OCI-M1 (cell line): Measurements from ENCODE around the gene PRDM7.
"Not testable (repeated sequence)": the region's sequence is repeated elsewhere in the genome, so short reads cannot be mapped to it uniquely, and the experiment has no call there.

Experiments
- DNase-seq: peaks from one replicate; lab custom pipeline; 2025; lab: John Stamatoyannopoulos, UW

PRDM7 gene

DNA sequence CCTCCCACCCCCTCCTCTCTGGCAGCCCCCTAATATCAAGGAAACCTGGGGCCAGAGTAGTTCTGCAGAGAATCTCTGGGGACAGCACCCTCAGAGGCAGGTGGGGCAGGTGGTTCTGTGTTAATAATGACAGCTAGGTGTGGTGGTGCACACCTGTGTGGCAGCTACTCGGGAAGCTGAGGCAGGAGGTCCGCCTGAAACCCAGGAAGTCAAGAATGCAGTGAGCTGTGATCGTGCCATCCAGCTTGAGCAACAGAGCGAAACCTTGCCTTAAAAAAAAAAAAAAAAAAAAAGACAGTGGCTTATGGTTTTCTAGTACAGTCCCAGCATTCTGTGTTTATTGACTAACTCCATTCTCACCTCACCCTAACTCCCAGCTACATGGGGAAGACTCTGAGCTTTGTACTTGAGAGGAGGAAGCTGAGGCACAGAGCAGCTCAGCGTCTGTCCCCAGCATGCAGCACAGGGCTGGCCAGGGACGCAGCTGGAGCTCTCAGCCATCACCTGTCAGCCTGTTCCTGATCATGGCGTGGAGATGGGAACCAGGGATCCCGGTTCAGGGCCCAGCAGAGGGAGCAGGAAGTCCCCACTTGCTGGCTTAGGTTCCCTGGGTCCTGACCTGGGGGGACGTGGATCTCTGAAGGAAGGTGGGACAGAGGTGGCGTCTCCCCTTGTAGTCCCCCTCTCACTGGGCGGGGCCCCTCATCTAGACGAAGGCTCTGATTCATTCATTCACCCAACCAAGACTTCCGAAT, 64.0 kb downstream of the PRDM7 start:
- no peak for DNase-seq

DNA sequence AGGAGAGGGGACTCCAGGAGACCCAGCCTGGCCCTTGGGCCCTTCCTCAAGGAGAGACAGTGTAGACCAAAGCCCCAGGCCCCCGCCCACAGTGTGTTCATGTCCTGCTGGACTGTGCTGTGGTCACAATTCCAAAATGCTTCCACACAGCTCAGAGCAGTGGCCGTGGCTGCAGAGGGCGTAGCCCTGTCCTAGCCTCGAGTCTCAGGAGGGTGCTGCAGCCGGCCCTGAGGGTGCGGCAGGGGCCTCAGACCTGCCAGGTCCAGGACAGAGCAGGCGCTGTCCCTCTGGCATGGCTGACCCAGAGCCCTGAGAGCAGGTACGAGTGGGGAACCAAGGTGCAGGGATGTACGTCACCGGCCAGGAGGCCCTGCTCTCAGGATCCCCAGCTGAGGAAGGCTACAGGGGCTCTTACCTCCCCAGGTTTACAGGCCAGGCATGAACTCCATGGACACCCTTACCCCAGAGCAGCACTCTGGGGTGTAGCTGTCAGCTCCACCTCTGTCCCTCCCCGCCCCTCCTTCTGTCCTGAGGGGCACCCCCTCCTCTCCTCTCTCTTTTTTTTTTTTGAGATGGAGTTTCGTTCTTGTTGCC, 65.1 kb downstream of the PRDM7 start:
- no peak for DNase-seq

DNA sequence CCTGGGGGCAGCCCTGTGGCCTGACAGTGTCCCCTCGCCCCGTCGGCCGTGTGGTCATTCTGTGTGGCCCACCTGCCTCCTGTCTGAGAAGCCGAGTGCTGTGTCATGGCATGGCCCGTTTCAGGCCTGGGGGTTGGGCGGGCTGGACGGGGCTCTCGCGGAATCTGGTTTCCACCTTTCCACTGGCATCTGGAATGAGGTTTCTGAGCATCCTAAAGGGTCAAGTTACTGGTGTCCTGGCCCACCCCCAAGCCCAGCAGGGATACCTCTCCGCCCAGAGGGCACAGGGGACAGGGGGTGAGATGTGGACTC, 65.7 kb downstream of the PRDM7 start:
- DNase-seq, result no peak

DNA sequence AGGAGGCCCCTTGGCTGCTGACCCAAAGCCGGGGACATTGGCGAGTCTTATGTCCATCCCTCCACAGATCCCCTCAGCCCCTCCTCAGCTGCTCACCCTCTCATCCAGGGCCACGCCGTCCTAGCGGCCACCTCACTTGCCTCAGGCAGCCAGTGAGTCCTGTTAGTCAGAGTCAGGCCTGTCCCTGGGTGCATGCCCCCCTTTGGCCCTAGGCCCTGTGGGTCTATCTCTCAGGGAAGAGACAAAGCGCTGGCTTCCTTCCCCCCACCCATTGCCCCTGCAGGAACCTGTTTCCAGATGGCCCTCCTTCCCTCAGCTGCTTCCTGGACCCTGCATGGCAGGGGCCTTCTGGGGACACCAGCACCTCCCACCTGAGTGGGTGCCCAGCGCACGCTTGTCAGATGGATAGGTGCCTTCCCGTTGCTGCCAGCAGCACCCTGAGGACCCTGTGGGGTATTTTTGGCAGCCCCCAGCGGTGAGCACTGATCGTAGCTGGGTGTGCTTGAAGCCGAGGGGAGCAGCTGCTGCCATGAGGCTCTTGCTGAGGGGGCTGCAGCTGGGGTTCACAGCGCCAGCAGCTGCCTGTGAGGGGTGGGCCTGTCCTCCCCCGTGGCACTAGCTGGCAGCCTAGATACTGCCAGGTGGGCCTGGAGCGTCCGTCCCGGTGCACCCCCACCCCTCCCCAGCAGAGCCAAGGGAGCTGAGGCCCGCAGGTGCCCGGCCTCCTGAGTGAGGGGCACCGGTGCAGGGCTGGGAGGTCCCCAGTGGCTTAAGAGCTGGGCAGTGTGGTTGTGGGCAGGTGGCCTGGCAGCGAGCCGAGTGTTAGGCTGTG, 66.2 kb downstream of the PRDM7 start:
- DNase-seq, result no peak

DNA sequence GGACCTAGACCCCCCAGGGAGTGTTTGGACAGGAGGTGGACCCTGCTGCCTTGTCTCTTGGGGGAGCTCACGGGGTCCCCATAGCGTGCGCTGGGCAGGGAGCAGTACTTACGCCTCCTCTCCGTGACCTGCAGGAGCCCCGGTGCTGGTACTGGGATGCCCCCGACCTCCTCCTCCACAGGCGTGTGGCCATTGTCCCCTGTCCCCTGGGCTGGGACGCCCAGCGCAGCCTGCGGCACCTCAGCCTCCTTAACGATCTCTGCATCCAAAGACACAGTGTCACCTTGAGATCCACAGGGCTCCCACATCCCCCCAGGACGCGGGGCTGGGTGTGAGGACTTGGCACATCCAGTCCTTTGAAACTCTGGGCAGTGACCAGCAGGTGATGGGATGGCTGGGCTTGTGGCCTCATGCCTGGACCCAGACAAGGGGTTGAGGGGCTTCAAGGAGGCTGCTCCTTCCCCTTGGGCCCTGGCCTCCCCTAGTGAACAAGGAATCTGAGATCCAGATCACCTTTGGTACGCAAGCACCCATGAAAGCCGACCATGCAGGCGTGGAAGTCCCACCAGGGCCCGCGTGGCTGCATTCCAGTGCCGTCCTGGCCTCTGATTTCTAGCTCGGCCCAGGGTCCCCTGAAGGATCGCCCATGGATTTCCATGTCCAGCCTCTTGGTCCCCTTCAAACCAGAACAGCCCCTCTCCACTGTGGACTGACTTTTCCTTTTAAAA, 67.8 kb downstream of the PRDM7 start:
- no peak for DNase-seq

DNA sequence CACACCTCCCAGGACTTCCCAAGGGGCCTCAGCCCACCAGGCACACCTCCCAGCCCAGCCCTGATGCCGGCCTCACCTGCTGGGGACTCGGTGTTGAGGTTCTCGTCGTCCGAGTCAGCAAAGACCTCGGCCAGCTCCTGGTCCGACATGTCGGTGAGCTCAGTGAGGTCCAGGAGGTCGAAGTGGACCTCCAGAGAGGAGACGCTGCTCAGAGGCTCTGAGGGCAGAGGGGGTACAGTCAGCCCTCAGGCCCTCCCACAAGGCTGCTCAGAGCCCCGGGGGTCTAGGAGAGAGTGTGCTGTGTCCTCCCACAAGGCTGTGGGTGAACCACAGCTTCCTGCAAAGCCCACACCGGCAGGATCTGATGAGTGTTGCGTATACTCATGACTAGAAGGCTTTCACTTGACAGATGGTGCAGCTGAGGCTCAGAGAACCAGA, 68.4 kb downstream of the PRDM7 start:
- DNase-seq, result peak; percentile 50

DNA sequence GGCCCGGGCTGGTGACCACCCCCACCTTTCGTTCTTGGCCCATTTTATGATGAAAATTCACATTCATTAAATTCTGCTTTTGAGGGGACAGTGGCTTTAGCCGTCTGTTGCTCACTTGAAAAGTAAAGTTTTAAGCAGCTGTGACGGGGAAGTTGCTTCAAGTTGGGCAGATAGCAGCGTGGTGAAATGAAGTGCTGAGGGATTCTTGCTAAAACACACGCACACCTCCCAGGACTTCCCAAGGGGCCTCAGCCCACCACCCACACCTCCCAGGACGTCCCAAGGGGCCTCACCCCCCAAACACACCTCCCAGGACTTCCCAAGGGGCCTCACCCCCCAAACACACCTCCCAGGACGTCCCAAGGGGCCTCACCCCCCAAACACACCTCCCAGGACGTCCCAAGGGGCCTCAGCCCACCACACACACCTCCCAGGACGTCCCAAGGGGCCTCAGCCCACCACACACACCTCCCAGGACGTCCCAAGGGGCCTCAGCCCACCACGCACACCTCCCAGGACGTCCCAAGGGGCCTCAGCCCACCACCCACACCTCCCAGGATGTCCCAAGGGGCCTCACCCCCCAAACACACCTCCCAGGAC, 69.4 kb downstream of the PRDM7 start:
- DNase-seq, result not testable (repeated sequence)

DNA sequence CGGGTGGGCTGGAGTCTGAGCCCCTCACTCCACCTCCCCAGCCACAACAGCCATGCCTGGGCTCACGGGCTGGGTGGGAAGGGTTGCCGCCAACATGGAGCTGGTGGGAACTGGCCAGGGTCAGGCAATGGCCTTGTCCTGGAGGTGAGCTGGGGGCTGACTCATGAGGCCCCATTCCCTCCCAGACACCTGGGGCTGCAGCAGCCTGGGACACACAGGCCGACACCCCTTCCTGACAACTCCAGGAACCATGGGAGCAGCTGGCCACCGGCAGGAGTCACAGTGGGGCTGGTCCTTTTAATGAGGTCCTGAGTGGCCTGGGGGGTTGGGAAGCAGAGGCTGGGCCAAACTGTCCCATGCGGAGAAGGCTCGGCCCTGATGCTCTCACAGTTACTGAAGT, 70.1 kb downstream of the PRDM7 start:
- DNase-seq, result no peak
